ENCODE results near the gene HNRNPL.
A peak's percentile ranks its signal among the peaks of the same experiment; 100 is the strongest.
"Not testable (repeated sequence)": the region's sequence is repeated elsewhere in the genome, so short reads cannot be mapped to it uniquely, and the experiment has no call there.

The HNRNPL gene

GRCh38 chr19:38869836-38870607 is 20.2 kb upstream of the HNRNPL start:
- peak; percentile 96 for DNase-seq (ENCODE audit: low spot score)

- peak; percentile 17 for DNase-seq (ENCODE audit: low spot score)
These were observed 19.5 kb upstream of the HNRNPL start for GRCh38 chr19:38869160-38869835.

- DNase-seq (ENCODE audit: low spot score), result no peak
These were observed 18.8 kb upstream of the HNRNPL start for GRCh38 chr19:38868551-38868950.

GRCh38 chr19:38867171-38867780 is 17.5 kb upstream of the HNRNPL start:
- no peak for DNase-seq (ENCODE audit: low spot score)

- no peak for DNase-seq (ENCODE audit: low spot score)
These were observed 12.7 kb upstream of the HNRNPL start for GRCh38 chr19:38862321-38863059.

GRCh38 chr19:38861368-38861767 is 11.6 kb upstream of the HNRNPL start:
- no peak for DNase-seq (ENCODE audit: low spot score)

- DNase-seq (ENCODE audit: low spot score), result not testable (repeated sequence)
These were observed 9.9 kb upstream of the HNRNPL start for GRCh38 chr19:38859631-38860204.

- DNase-seq (ENCODE audit: low spot score), result no peak
These were observed 7.0 kb upstream of the HNRNPL start for GRCh38 chr19:38856813-38857212.

- DNase-seq (ENCODE audit: low spot score), result not testable (repeated sequence)
These were observed 6.0 kb upstream of the HNRNPL start for GRCh38 chr19:38855751-38856150.

GRCh38 chr19:38854961-38855360 is 5.2 kb upstream of the HNRNPL start:
- DNase-seq (ENCODE audit: low spot score), result not testable (repeated sequence)

GRCh38 chr19:38853214-38853613 is 3.4 kb upstream of the HNRNPL start:
- no peak for DNase-seq (ENCODE audit: low spot score)

GRCh38 chr19:38852231-38853044 is 2.7 kb upstream of the HNRNPL start:
- DNase-seq (ENCODE audit: low spot score), result peak; percentile 76

GRCh38 chr19:38851622-38852230 is 1.9 kb upstream of the HNRNPL start:
- peak; percentile 89 for DNase-seq (ENCODE audit: low spot score)

- no peak for DNase-seq (ENCODE audit: low spot score)
These were observed 1.3 kb upstream of the HNRNPL start for GRCh38 chr19:38850976-38851621.

GRCh38 chr19:38850436-38850975 is 720 bp upstream of the HNRNPL start:
- no peak for DNase-seq (ENCODE audit: low spot score)

GRCh38 chr19:38849147-38849859 is 483 bp downstream of the HNRNPL start:
- peak; percentile 98 for DNase-seq (ENCODE audit: low spot score)

- DNase-seq (ENCODE audit: low spot score), result no peak
These were observed 1.3 kb downstream of the HNRNPL start for GRCh38 chr19:38848299-38849146.

GRCh38 chr19:38846097-38846496 is 3.7 kb downstream of the HNRNPL start:
- no peak for DNase-seq (ENCODE audit: low spot score)
